Measurements from ENCODE around the gene SEC61A2. TPM values are rescaled to one million over a fixed set of nuclear protein-coding genes. Genes with fewer than 3 reads are reported as not detected.

Gene SEC61A2
- total RNA-seq, 1 experiment from 2014 or later, result 11.4 TPM

- CTCF ChIA-PET, result no interaction called here
- intact Hi-C loops (cut with micrococcal nuclease), result no loop called here
These were observed 6.2 kb downstream of the SEC61A2 start for GRCh38 chr10:12135631-12136030.

GRCh38 chr10:12140038-12140437 lies 10.6 kb downstream of the SEC61A2 start:
- ChIA-PET POLR2A (interaction anchor here (1.1 to 1.6 kb wide), 3 partner anchors 10 to 57 kb away, joined by 3 to 8 read pairs (median 3); no protein-coding TSS in a partner anchor), CTCF (interaction anchor here (0.6 kb wide), 1 partner anchor 547 kb away, joined by 3 read pairs; no protein-coding TSS in a partner anchor)
- H3K9me3 Mint-ChIP-seq (ENCODE audit: unreplicated experiment), result no peaks in the 10 kb centered on the region
- no TSS peak for BruUV-seq (replicated peaks)
- no peak overlapping the region for H3K4me3 Mint-ChIP-seq (ENCODE audit: unreplicated experiment)
- no peak overlapping the region for H3K27ac Mint-ChIP-seq (ENCODE audit: low read depth, unreplicated experiment)
- no peak for DNase-seq (ENCODE audit: unreplicated experiment)
- intact Hi-C loops (cut with micrococcal nuclease), result no loop called here
- TF ChIP-seq CTCF (IDR thresholded peaks at IDR 0.05; ENCODE audit: unreplicated experiment), result no peak
- H3K4me1 Mint-ChIP-seq (ENCODE audit: insufficient read depth, unreplicated experiment), result no peaks in the 10 kb centered on the region
- H3K36me3 Mint-ChIP-seq (ENCODE audit: insufficient read depth, unreplicated experiment), result peaks cover 51% of the 10 kb centered on the region
- H3K27me3 Mint-ChIP-seq (ENCODE audit: insufficient read depth, unreplicated experiment), result no peaks in the 10 kb centered on the region

More at GRCh38 chr10:12135631-12136030, 6.2 kb downstream of the SEC61A2 start:
- POLR2A ChIA-PET, result no interaction called here
- no peak for TF ChIP-seq CTCF (IDR thresholded peaks at IDR 0.05; ENCODE audit: unreplicated experiment)
- peaks cover under 1% of the 10 kb centered on the region for H3K4me1 Mint-ChIP-seq (ENCODE audit: insufficient read depth, unreplicated experiment)
- no peaks in the 10 kb centered on the region for H3K27me3 Mint-ChIP-seq (ENCODE audit: insufficient read depth, unreplicated experiment)
- no peak overlapping the region for H3K4me3 Mint-ChIP-seq (ENCODE audit: unreplicated experiment)
- no peak overlapping the region for H3K27ac Mint-ChIP-seq (ENCODE audit: low read depth, unreplicated experiment)
- BruUV-seq (replicated peaks), result no TSS peak
- peaks cover 37% of the 10 kb centered on the region for H3K36me3 Mint-ChIP-seq (ENCODE audit: insufficient read depth, unreplicated experiment)
- no peak for DNase-seq (ENCODE audit: unreplicated experiment)
- H3K9me3 Mint-ChIP-seq (ENCODE audit: unreplicated experiment), result no peaks in the 10 kb centered on the region

- H3K27ac Mint-ChIP-seq (ENCODE audit: low read depth, unreplicated experiment), result no peak overlapping the region
- no peaks in the 10 kb centered on the region for H3K9me3 Mint-ChIP-seq (ENCODE audit: unreplicated experiment)
- H3K27me3 Mint-ChIP-seq (ENCODE audit: insufficient read depth, unreplicated experiment), result no peaks in the 10 kb centered on the region
- ChIA-PET CTCF (interaction anchor here (0.6 to 1.6 kb wide), 2 partner anchors 14 to 316 kb away, joined by 4 to 5 read pairs; no protein-coding TSS in a partner anchor), POLR2A (interaction anchor here (1.1 kb wide), 2 partner anchors 10 to 19 kb away, joined by 3 to 5 read pairs; no protein-coding TSS in a partner anchor)
- intact Hi-C loops (cut with micrococcal nuclease), result no loop called here
- peaks cover 67% of the 10 kb centered on the region for H3K36me3 Mint-ChIP-seq (ENCODE audit: insufficient read depth, unreplicated experiment)
- TF ChIP-seq CTCF (IDR thresholded peaks at IDR 0.05; ENCODE audit: unreplicated experiment), result no peak
- no peak for DNase-seq (ENCODE audit: unreplicated experiment)
- H3K4me1 Mint-ChIP-seq (ENCODE audit: insufficient read depth, unreplicated experiment), result no peaks in the 10 kb centered on the region
- no TSS peak for BruUV-seq (replicated peaks)
- no peak overlapping the region for H3K4me3 Mint-ChIP-seq (ENCODE audit: unreplicated experiment)
These were observed 15.1 kb downstream of the SEC61A2 start for GRCh38 chr10:12144538-12144937.

GRCh38 chr10:12150163-12150562 lies 20.7 kb downstream of the SEC61A2 start:
- H3K9me3 Mint-ChIP-seq (ENCODE audit: unreplicated experiment), result no peaks in the 10 kb centered on the region
- no peak for TF ChIP-seq CTCF (IDR thresholded peaks at IDR 0.05; ENCODE audit: unreplicated experiment)
- H3K4me1 Mint-ChIP-seq (ENCODE audit: insufficient read depth, unreplicated experiment), result no peaks in the 10 kb centered on the region
- no peaks in the 10 kb centered on the region for H3K27me3 Mint-ChIP-seq (ENCODE audit: insufficient read depth, unreplicated experiment)
- no peak for DNase-seq (ENCODE audit: unreplicated experiment)
- H3K36me3 Mint-ChIP-seq (ENCODE audit: insufficient read depth, unreplicated experiment), result peaks cover 68% of the 10 kb centered on the region
- intact Hi-C loops (cut with micrococcal nuclease), result no loop called here
- ChIA-PET POLR2A (interaction anchor here (0.7 kb wide), 1 partner anchor 76 kb away, joined by 3 read pairs; no protein-coding TSS in a partner anchor), CTCF (no interaction called here)
- no peak overlapping the region for H3K4me3 Mint-ChIP-seq (ENCODE audit: unreplicated experiment)
- no TSS peak for BruUV-seq (replicated peaks)
- H3K27ac Mint-ChIP-seq (ENCODE audit: low read depth, unreplicated experiment), result no peak overlapping the region
